Mucosa of rectum (tissue), 2 donors: Measurements from ENCODE around the gene RTP2.

Source experiments
- H3K27ac ChIP-seq, 2 donors: one replicate each; pipeline ENCODE4 v1.7.0; 2013; ENCODE audit warnings: inconsistent platforms in 2 of 2, low read depth in 2 of 2, low read length in 2 of 2
- H3K27me3 ChIP-seq, 2 donors: one replicate each; pipeline ENCODE4 v1.7.0; 2013; ENCODE audit warnings: low read length in 2 of 2; ENCODE audit not compliant: control insufficient read depth in 2 of 2, insufficient read depth in 2 of 2
- H3K36me3 ChIP-seq, 2 donors: one replicate each; pipeline ENCODE4 v1.7.0; 2013; ENCODE audit warnings: low read length in 2 of 2; ENCODE audit not compliant: control insufficient read depth in 2 of 2, insufficient read depth in 2 of 2
- H3K4me1 ChIP-seq, 2 donors: one replicate each; pipeline ENCODE4 v1.7.0; 2013; ENCODE audit warnings: low read length in 2 of 2, mild to moderate bottlenecking in 1 of 2; ENCODE audit not compliant: control insufficient read depth in 2 of 2, insufficient read depth in 2 of 2
- H3K4me3 ChIP-seq, 2 donors: one replicate each; pipeline ENCODE4 v1.7.0; 2013; ENCODE audit warnings: low read length in 2 of 2
- H3K9ac ChIP-seq, 2 donors: one replicate each; pipeline ENCODE4 v1.7.0; 2013; ENCODE audit warnings: low read length in 2 of 2, low read depth in 1 of 2, mild to moderate bottlenecking in 1 of 2
- H3K9me3 ChIP-seq, 2 donors: one replicate each; pipeline ENCODE4 v1.7.0; 2013; ENCODE audit warnings: low read length in 2 of 2; ENCODE audit not compliant: control insufficient read depth in 2 of 2
- donor health status: healthy.
- donor health status: Normal muscosa, but diverticular disease.

Gene RTP2

GRCh38 chr3:187717572-187717971 is 15.2 kb upstream of the RTP2 start:
- Histone ChIP-seq H3K4me1 (no peaks in the 10 kb centered on the region), H3K9me3 (no peaks in the 10 kb centered on the region), H3K27me3 (no peaks in the 10 kb centered on the region), H3K9ac (no peak overlapping the region), H3K36me3 (peaks cover 3 to 4% of the 10 kb centered on the region in 2 donors), H3K27ac (no peak overlapping the region), H3K4me3 (no peak overlapping the region)

- no peak overlapping the region for H3K4me3 ChIP-seq
- no peaks in the 10 kb centered on the region for H3K27me3 ChIP-seq
- no peaks in the 10 kb centered on the region for H3K9me3 ChIP-seq
- no peak overlapping the region for H3K27ac ChIP-seq
- no peaks in the 10 kb centered on the region for H3K4me1 ChIP-seq
- no peaks in the 10 kb centered on the region for H3K36me3 ChIP-seq
- H3K9ac ChIP-seq = no peak overlapping the region
Measured at GRCh38 chr3:187714404-187714979, 12.1 kb upstream of the RTP2 start.

- H3K36me3 ChIP-seq = no peaks in the 10 kb centered on the region
- no peaks in the 10 kb centered on the region for H3K9me3 ChIP-seq
- H3K4me1 ChIP-seq = no peaks in the 10 kb centered on the region
- H3K27me3 ChIP-seq = no peaks in the 10 kb centered on the region
- no peak overlapping the region for H3K27ac ChIP-seq
- no peak overlapping the region for H3K4me3 ChIP-seq
- no peak overlapping the region for H3K9ac ChIP-seq
Measured at GRCh38 chr3:187713504-187713903, 11.1 kb upstream of the RTP2 start.

- H3K36me3 ChIP-seq = no peaks in the 10 kb centered on the region
- no peaks in the 10 kb centered on the region for H3K9me3 ChIP-seq
- H3K27ac ChIP-seq = no peak overlapping the region
- no peak overlapping the region for H3K4me3 ChIP-seq
- no peaks in the 10 kb centered on the region for H3K4me1 ChIP-seq
- H3K9ac ChIP-seq = no peak overlapping the region
- no peaks in the 10 kb centered on the region for H3K27me3 ChIP-seq
Measured at GRCh38 chr3:187709155-187709554, 6.8 kb upstream of the RTP2 start.

GRCh38 chr3:187708696-187709095 is 6.3 kb upstream of the RTP2 start:
- no peak overlapping the region for H3K27ac ChIP-seq
- no peaks in the 10 kb centered on the region for H3K36me3 ChIP-seq
- no peaks in the 10 kb centered on the region for H3K27me3 ChIP-seq
- no peaks in the 10 kb centered on the region for H3K4me1 ChIP-seq
- H3K9me3 ChIP-seq = no peaks in the 10 kb centered on the region
- no peak overlapping the region for H3K9ac ChIP-seq
- no peak overlapping the region for H3K4me3 ChIP-seq

GRCh38 chr3:187706971-187707370 is 4.6 kb upstream of the RTP2 start:
- Histone ChIP-seq H3K27me3 (no peaks in the 10 kb centered on the region), H3K9me3 (no peaks in the 10 kb centered on the region), H3K4me1 (no peaks in the 10 kb centered on the region), H3K36me3 (no peaks in the 10 kb centered on the region), H3K27ac (no peak overlapping the region), H3K4me3 (no peak overlapping the region), H3K9ac (no peak overlapping the region)

- Histone ChIP-seq H3K36me3 (no peaks in the 10 kb centered on the region), H3K9me3 (no peaks in the 10 kb centered on the region), H3K9ac (no peak overlapping the region), H3K27ac (no peak overlapping the region), H3K4me1 (no peaks in the 10 kb centered on the region), H3K27me3 (no peaks in the 10 kb centered on the region), H3K4me3 (no peak overlapping the region)
Measured at GRCh38 chr3:187705164-187705563, 2.8 kb upstream of the RTP2 start.

- Histone ChIP-seq H3K9ac (no peak overlapping the region), H3K4me3 (no peak overlapping the region), H3K9me3 (no peaks in the 10 kb centered on the region), H3K27me3 (no peaks in the 10 kb centered on the region), H3K4me1 (no peaks in the 10 kb centered on the region), H3K27ac (no peak overlapping the region), H3K36me3 (no peaks in the 10 kb centered on the region)
Measured at GRCh38 chr3:187700249-187700648, 2.1 kb downstream of the RTP2 start.

- H3K27me3 ChIP-seq = no peaks in the 10 kb centered on the region
- no peaks in the 10 kb centered on the region for H3K9me3 ChIP-seq
- no peak overlapping the region for H3K4me3 ChIP-seq
- no peaks in the 10 kb centered on the region for H3K36me3 ChIP-seq
- no peaks in the 10 kb centered on the region for H3K4me1 ChIP-seq
- H3K27ac ChIP-seq = no peak overlapping the region
- no peak overlapping the region for H3K9ac ChIP-seq
Measured at GRCh38 chr3:187698499-187699399, 3.6 kb downstream of the RTP2 start.

- Histone ChIP-seq H3K27me3 (peaks cover 0 to 4% of the 10 kb centered on the region in 2 donors), H3K4me3 (no peak overlapping the region), H3K36me3 (no peaks in the 10 kb centered on the region), H3K4me1 (no peaks in the 10 kb centered on the region), H3K9me3 (no peaks in the 10 kb centered on the region), H3K9ac (no peak overlapping the region), H3K27ac (no peak overlapping the region)
Measured at GRCh38 chr3:187696021-187696420, 6.3 kb downstream of the RTP2 start.
